ENCODE data around the gene SRPK1. TPM values are rescaled to one million over a fixed set of nuclear protein-coding genes. Genes with fewer than 3 reads are reported as not detected.

The SRPK1 gene
- total RNA-seq, 1 donor from 2014 or later: 163 TPM

DNA sequence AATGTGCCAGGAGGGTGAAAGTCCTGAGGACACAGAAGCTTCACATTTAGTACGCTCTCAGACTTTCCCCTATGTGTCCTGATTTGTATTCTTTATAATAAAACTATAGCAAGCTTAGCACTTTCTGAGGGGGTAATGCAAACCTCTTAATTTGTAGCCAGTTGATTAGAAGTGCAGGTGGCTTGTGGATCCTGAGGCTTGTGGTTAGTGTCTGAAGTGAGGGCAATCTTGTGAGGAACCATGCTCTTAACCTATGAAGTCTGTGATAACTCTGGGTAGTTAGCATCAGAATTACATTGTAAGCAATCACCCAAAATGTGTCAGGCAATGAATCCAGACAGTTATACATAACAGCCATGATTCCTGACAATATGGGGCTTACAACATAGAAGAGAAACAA lies 64.6 kb downstream of the SRPK1 start:
- intact Hi-C loops (cut with micrococcal nuclease): no loop called here
- Mint-ChIP-seq H3K4me3 (no peak overlapping the region), H3K4me1 (no peaks in the 10 kb centered on the region), H3K36me3 (ENCODE audit: low read depth) (peaks cover 78% of the 10 kb centered on the region), H3K27ac (no peak overlapping the region), H3K27me3 (no peaks in the 10 kb centered on the region), H3K9me3 (no peaks in the 10 kb centered on the region)
- no peak for DNase-seq

DNA sequence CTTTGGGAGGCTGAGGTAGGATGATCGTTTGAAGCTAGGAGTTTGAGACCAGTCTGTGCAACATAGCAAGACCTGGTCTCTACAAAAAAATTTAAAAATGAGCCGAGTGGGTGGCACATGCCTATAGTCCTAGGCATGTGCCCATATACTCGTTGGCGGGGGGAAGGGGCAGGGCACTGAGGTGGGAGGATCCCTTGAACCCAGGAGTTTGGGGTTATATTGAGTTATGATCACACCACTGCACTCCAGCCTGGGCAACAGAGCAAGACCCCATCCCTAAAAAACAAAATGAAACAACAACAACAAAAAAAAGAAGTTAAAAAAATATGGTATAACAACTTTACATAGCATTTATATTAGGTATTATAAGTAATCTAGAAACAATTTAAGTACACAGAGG lies 67.9 kb downstream of the SRPK1 start:
- Mint-ChIP-seq H3K27me3 (no peaks in the 10 kb centered on the region), H3K4me1 (peaks cover 4% of the 10 kb centered on the region), H3K36me3 (ENCODE audit: low read depth) (peaks cover 76% of the 10 kb centered on the region), H3K9me3 (peaks cover 7% of the 10 kb centered on the region), H3K4me3 (no peak overlapping the region), H3K27ac (no peak overlapping the region)
- DNase-seq: no peak
- intact Hi-C loops (cut with micrococcal nuclease): no loop called here

DNA sequence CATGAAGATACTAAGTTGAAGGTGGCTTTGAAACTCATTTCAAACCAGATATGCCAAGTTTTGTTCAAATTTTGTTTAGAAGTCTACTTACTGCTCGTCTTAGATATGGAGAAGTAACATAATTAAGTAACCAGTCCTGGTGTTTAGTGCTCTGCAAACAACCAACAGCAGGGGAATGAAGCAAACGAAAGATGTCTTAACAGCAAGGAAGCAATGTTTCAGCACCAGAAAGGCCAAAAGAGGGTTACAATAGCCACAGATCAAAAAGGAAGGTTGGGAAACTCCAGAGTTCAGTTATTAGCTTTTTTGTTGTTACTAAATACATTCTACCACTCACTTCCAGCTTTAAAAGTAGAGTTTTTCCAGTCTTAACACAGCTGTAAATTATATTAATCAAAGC lies 70.7 kb downstream of the SRPK1 start:
- peaks cover 7% of the 10 kb centered on the region for H3K9me3 Mint-ChIP-seq
- peaks cover 5% of the 10 kb centered on the region for H3K4me1 Mint-ChIP-seq
- no peaks in the 10 kb centered on the region for H3K27me3 Mint-ChIP-seq
- no peak for DNase-seq
- intact Hi-C loops (cut with micrococcal nuclease): no loop called here
- no peak overlapping the region for H3K4me3 Mint-ChIP-seq
- peaks cover 77% of the 10 kb centered on the region for H3K36me3 Mint-ChIP-seq (ENCODE audit: low read depth)
- no peak overlapping the region for H3K27ac Mint-ChIP-seq

DNA sequence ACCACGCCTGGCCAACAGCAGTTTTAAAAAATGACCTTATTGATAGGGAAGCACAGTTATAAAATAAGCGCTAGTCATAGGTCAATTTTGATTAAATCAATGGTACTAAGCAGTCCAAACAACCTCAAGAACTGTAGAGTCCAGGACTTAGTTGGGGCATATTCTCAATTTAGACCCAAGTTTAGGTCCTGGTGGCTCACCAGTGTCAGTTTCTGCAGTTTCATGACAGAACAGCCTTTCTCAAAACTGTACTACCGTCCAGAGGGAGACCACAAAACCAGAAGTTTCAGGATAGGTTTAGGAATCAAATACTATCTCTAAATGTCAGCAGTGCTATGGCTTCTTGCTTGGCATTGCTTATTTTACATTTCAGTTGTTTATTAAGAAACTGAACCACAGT lies 76.6 kb downstream of the SRPK1 start:
- H3K9me3 Mint-ChIP-seq: peaks cover 7% of the 10 kb centered on the region

DNA sequence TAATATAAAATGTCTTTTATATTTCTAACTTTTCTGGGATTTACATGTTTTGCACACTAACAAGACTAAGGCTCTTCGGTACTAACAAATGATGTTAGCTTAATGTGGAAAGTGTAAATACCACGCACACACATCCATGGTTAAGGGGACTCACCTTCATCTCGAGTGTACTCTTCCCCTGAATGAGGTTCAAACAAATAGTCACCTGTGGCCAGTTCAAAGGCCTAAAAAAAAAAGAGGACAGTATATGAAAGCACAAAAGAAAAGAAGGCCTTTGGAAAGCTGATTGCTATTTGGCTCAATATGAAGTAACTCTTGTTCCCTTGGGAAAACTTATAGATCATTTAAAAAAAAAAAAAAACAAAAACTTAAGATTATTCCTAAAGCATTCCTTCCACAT lies 78.5 kb downstream of the SRPK1 start:
- DNase-seq: no peak
- H3K4me3 Mint-ChIP-seq: no peak overlapping the region
- H3K4me1 Mint-ChIP-seq: peaks cover 2% of the 10 kb centered on the region
- H3K27ac Mint-ChIP-seq: no peak overlapping the region
- no peaks in the 10 kb centered on the region for H3K27me3 Mint-ChIP-seq
- peaks cover 64% of the 10 kb centered on the region for H3K36me3 Mint-ChIP-seq (ENCODE audit: low read depth)
- H3K9me3 Mint-ChIP-seq: no peaks in the 10 kb centered on the region
- intact Hi-C loops (cut with micrococcal nuclease): no loop called here

More for the DNA sequence above, 76.6 kb downstream of the SRPK1 start:
- no peaks in the 10 kb centered on the region for H3K27me3 Mint-ChIP-seq
- H3K4me3 Mint-ChIP-seq: no peak overlapping the region
- intact Hi-C loops (cut with micrococcal nuclease): no loop called here
- peaks cover 2% of the 10 kb centered on the region for H3K4me1 Mint-ChIP-seq
- H3K36me3 Mint-ChIP-seq (ENCODE audit: low read depth): peaks cover 68% of the 10 kb centered on the region
- no peak overlapping the region for H3K27ac Mint-ChIP-seq
- DNase-seq: no peak

DNA sequence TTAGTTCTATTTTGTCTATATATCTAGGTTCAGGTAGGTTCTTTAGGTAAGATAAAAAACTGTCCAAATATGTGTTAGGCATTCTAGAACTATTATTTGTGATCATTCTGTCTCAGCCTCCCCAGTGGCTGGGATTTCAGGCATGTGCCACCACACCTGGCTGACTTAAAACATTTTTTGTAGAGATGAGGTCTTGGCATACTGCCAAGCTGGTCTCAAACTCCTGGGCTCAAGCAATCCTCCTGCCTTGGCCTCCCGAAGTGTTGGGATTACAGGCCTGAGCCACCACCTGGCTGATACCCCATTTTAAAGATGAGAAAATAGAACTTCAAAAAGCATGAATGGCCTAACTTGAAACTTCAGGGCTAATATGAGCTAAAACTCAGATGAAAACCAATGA lies 81.9 kb downstream of the SRPK1 start:
- intact Hi-C loops (cut with micrococcal nuclease): no loop called here
- no peaks in the 10 kb centered on the region for H3K9me3 Mint-ChIP-seq
- no peaks in the 10 kb centered on the region for H3K4me1 Mint-ChIP-seq
- no peak overlapping the region for H3K27ac Mint-ChIP-seq
- H3K27me3 Mint-ChIP-seq: no peaks in the 10 kb centered on the region
- H3K36me3 Mint-ChIP-seq (ENCODE audit: low read depth): peaks cover 68% of the 10 kb centered on the region
- DNase-seq: no peak
- no peak overlapping the region for H3K4me3 Mint-ChIP-seq

DNA sequence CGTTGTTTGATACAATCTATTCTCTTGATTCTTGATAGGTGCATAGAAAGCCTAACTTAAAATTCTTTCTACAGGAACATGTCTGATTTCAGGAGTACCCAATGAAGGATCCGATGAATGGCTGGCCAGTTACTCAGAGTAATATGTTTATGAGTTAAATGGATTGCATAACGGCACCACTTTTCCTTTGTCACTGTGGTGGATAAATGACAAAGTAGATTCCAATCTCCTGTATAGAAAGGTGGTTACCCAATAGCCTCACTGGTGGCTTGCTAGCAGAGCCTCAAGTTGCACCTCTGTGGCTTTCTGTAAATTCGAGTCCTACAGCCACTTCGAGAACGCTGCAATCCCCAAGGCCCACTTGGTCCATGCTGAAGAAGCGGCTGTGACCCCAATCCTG lies 87.4 kb downstream of the SRPK1 start:
- no peak overlapping the region for H3K4me3 Mint-ChIP-seq
- no peaks in the 10 kb centered on the region for H3K27me3 Mint-ChIP-seq

DNA sequence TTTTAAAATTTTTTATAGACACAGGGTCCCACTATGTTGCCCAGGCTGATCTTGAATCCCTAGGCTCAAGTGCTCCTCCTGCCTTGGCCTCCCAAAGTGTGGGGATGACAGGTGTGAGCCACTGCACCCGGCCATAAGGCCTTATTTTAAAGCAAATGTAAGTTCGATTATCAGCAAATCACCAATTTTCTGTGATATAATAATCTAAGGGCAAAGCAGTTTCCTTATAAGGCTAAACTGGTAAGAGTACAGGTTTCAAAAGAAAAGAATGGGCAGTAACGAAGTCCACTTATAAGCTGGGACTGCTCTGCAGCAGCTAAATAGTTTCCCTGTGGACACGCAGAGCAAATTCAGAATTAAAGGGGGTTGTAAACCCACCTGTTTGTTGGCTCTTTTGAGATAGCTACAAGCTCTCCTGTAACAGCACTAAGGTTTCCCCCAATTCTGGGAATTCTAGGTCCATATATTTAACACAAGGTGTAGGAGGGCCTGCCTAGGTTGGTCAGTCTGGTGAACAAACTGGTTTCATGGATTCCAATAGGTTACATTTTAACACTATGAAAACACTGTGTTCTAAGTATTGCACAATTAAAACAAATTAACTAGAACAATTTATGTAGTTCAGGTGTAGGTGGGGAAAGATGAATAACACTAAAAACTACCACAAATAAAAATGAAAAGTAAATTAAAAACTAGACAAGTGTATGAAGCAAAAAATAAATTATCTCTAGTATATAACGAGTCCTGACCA lies 89.5 kb downstream of the SRPK1 start:
- no peak for DNase-seq
- H3K9me3 Mint-ChIP-seq: no peaks in the 10 kb centered on the region
- H3K4me1 Mint-ChIP-seq: no peaks in the 10 kb centered on the region
- H3K27me3 Mint-ChIP-seq: no peaks in the 10 kb centered on the region
- H3K36me3 Mint-ChIP-seq (ENCODE audit: low read depth): peaks cover 33% of the 10 kb centered on the region
- H3K27ac Mint-ChIP-seq: no peak overlapping the region
- no peak overlapping the region for H3K4me3 Mint-ChIP-seq
- intact Hi-C loops (cut with micrococcal nuclease): no loop called here

More for the DNA sequence above, 87.4 kb downstream of the SRPK1 start:
- Mint-ChIP-seq H3K9me3 (no peaks in the 10 kb centered on the region), H3K36me3 (ENCODE audit: low read depth) (peaks cover 44% of the 10 kb centered on the region), H3K4me1 (no peaks in the 10 kb centered on the region), H3K27ac (no peak overlapping the region)
- intact Hi-C loops (cut with micrococcal nuclease): no loop called here
- DNase-seq: no peak

DNA sequence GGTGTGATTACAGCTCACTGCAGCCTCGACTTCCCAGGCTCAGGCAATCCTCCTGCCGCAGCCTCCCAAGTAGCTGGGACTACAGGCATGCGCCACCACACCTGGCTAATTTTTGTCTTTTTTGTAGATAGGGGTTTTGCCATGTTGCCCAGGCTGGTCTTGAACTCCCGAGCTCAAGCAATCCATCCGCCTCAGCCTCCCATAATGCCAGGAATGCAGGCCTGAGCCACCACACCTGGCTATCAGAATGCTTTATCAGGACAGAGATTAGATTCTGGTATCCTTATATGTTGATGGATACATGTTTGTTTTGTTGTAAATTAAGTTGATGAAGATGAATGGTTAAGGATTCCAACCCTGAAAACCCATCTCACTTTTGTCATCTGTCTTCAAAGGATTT lies 91.6 kb downstream of the SRPK1 start:
- Mint-ChIP-seq H3K4me3 (no peak overlapping the region), H3K36me3 (ENCODE audit: low read depth) (peaks cover 18% of the 10 kb centered on the region), H3K9me3 (no peaks in the 10 kb centered on the region), H3K4me1 (no peaks in the 10 kb centered on the region), H3K27me3 (peaks cover 3% of the 10 kb centered on the region), H3K27ac (no peak overlapping the region)
- DNase-seq: no peak
- intact Hi-C loops (cut with micrococcal nuclease): no loop called here

DNA sequence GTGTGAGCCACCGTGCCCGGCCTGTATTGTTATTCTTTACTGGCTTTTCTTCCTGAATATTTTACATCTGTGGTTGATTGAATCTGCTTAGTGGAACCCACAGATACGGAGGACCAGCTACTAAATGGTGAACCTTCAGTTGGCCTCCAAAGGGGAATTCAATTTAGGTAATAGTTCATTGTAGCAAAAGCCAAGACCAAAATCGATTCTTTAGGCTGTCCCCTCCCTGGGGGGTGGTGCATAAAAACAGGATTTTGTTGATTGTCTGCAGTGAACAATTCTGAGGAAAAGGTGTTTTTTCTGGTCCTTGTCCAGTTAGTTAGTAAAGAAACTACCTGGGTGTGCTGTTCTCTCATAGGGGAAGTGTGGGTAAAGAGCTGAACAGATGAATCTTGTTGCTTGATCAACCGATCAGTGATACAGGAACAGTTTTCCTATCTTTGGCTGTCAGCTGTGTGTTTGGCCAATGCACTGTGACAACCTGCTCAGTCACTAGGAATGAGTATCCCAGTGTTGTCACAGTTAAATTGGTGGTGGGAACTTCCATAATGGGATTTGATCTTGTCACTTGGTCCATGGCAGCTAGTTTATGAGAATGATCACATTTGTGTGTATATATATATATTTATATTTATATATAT lies 96.2 kb downstream of the SRPK1 start:
- H3K9me3 Mint-ChIP-seq: no peaks in the 10 kb centered on the region
- no peak overlapping the region for H3K27ac Mint-ChIP-seq
- H3K4me3 Mint-ChIP-seq: no peak overlapping the region
- H3K36me3 Mint-ChIP-seq (ENCODE audit: low read depth): peaks cover 1% of the 10 kb centered on the region
- H3K27me3 Mint-ChIP-seq: peaks cover 3% of the 10 kb centered on the region
- no peak for DNase-seq
- intact Hi-C loops (cut with micrococcal nuclease): no loop called here
- H3K4me1 Mint-ChIP-seq: no peaks in the 10 kb centered on the region

DNA sequence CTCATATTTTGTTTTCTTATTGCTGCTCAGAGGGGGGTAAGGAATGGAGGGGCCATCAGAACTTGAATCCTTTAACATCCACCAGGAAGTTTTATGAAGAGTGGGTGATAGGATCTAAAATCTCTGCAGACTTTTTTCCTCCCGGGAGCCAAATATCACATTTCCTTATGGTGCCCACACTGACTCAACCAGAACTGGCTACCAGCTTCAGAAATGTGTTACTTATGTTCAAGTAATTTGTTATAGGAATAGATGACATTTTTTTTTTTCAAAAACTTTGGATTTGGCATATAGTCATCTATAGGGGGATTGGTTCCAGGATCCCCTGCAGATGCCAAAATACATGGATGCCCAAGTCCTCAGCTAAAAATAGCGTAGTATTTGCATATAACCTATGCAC lies 97.3 kb downstream of the SRPK1 start:
- Mint-ChIP-seq H3K4me3 (no peak overlapping the region), H3K4me1 (no peaks in the 10 kb centered on the region), H3K36me3 (ENCODE audit: low read depth) (no peaks in the 10 kb centered on the region), H3K9me3 (no peaks in the 10 kb centered on the region), H3K27me3 (peaks cover 6% of the 10 kb centered on the region), H3K27ac (no peak overlapping the region)
- DNase-seq: no peak
- intact Hi-C loops (cut with micrococcal nuclease): no loop called here

DNA sequence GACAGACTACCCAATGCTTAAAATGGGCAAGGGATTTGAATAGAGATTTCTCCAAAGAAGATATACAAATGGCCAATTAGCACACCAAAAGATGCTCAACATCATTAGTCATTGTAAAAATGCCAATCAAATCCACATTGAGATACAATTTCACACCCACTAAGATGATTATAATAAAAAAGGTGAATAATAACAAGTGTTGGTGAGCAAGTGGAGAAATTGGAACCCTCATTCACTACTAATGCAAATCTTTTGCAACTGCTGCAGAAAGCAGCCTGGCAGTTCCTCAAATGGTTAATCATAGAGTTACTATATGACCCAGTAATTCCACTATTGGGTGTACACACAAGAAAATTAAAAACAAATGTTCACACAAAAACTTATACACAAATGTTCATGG lies 103.4 kb downstream of the SRPK1 start:
- Mint-ChIP-seq H3K36me3 (ENCODE audit: low read depth) (no peaks in the 10 kb centered on the region), H3K4me1 (no peaks in the 10 kb centered on the region), H3K27me3 (peaks cover 3% of the 10 kb centered on the region), H3K27ac (no peak overlapping the region), H3K4me3 (no peak overlapping the region), H3K9me3 (no peaks in the 10 kb centered on the region)
- DNase-seq: no peak
- intact Hi-C loops (cut with micrococcal nuclease): no loop called here

DNA sequence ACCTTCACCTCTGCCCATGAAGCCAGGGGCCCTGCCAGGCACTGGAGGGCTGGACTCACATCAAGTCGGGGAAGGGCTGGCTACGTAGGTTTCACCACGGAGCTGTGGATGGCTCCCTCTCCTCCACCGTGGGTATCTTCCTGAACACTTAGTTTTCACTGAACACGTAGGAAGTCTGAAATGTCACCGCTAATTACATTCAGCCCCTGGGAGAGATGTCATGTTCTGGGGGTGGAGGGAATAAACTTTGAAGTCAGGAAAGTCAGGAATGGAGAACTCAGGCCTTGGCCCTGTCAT lies 109.3 kb downstream of the SRPK1 start:
- H3K4me3 Mint-ChIP-seq: no peak overlapping the region
- no peak for DNase-seq
- H3K36me3 Mint-ChIP-seq (ENCODE audit: low read depth): no peaks in the 10 kb centered on the region
- H3K27ac Mint-ChIP-seq: no peak overlapping the region
- H3K9me3 Mint-ChIP-seq: no peaks in the 10 kb centered on the region
- H3K4me1 Mint-ChIP-seq: peaks cover 2% of the 10 kb centered on the region
- H3K27me3 Mint-ChIP-seq: peaks cover 4% of the 10 kb centered on the region
- intact Hi-C loops (cut with micrococcal nuclease): no loop called here

DNA sequence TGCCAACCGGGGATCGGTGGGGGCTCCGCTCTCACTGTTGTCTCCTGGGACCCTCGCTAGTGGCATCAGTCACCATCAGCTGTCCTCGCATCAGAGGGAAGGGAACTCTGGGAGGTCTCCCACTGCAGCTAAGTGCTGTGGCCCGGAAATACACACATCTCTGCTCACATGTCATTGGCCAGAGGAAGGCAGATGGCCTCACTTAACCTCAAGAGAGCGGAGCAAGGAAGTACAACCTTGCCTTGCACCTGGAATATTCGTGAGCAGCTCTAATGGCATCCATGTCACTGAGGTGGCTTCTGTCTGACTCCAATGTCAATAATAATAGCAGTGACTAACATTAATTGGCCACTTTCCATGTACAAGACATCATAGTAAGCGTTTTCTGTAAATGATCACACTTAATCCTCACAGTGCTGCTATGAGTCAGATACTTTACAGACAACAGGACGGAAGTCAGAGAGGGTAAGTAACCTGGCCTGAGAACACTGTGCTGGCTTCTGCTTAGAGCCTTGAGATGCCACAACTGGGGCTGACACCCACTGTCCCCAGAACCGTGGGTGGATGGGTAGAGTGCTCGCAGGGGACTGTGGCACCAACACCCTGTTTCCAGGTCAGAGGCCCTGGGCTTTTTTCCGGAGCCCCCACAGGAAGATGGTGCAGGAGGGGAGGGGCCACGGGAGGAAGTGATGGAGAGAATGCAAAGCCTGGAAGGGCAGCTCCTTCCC lies 109.8 kb downstream of the SRPK1 start:
- intact Hi-C loops (cut with micrococcal nuclease): no loop called here
- Mint-ChIP-seq H3K36me3 (ENCODE audit: low read depth) (no peaks in the 10 kb centered on the region), H3K4me1 (peaks cover 2% of the 10 kb centered on the region), H3K27me3 (peaks cover 4% of the 10 kb centered on the region), H3K9me3 (no peaks in the 10 kb centered on the region), H3K4me3 (no peak overlapping the region), H3K27ac (no peak overlapping the region)
- no peak for DNase-seq
